A673 (cell line): ENCODE results near the gene ZNF540. TPM values are rescaled to one million over a fixed set of nuclear protein-coding genes. Genes with fewer than 3 reads are reported as not detected.

Experiments
- BruUV-seq: library from RNA; stranded (reverse); fragments of 400-500 nt; replicated peaks from 2 replicates; lab custom pipeline; 2021; lab: Mats Ljungman, UMichigan
- CTCF ChIA-PET: fragments of 300-600 bp; sonication (Branson Sonifier 250); formaldehyde crosslinking; loops from one replicate; lab custom pipeline; 2022; ENCODE audit warnings: antibody characterized with exemption; lab: Charles Lee
- POLR2A ChIA-PET: fragments of 300-600 bp; sonication (Branson Sonifier 250); formaldehyde crosslinking; loops from one replicate; lab custom pipeline; 2022; ENCODE audit warnings: antibody characterized with exemption; ENCODE audit not compliant: low non-redundant PET; lab: Charles Lee
- DNase-seq: peaks from one replicate; pipeline ENCODE4 v3.0.0-alpha.2; 2015; ENCODE audit warnings: low spot score
- H3K27ac ChIP-seq: fragments of 200-600 bp; sonication (generic); 2 replicates; pipeline ENCODE4 v1.5.1; 2016; ENCODE audit warnings: mixed run types, low read depth, mild to moderate bottlenecking, mixed read lengths, antibody characterized with exemption, low read length; ENCODE audit not compliant: poor library complexity, severe bottlenecking
- H3K27me3 ChIP-seq: fragments of 200-600 bp; sonication (generic); replicated peaks from 2 replicates; pipeline ENCODE4 v1.6.1; 2017; ENCODE audit warnings: mixed run types, low read depth, mild to moderate bottlenecking, mixed read lengths, antibody characterized with exemption, low read length; ENCODE audit not compliant: insufficient read depth, poor library complexity
- H3K36me3 ChIP-seq: fragments of 200-600 bp; sonication (generic); 2 replicates; pipeline ENCODE4 v1.6.1; 2016; ENCODE audit warnings: mixed run types, mild to moderate bottlenecking, mixed read lengths, antibody characterized with exemption, low read length; ENCODE audit not compliant: insufficient read depth, poor library complexity, severe bottlenecking
- H3K4me1 ChIP-seq: fragments of 200-600 bp; sonication (generic); 2 replicates; pipeline ENCODE4 v1.6.1; 2017; ENCODE audit warnings: mixed run types, mild to moderate bottlenecking, mixed read lengths, antibody characterized with exemption, low read length; ENCODE audit not compliant: insufficient read depth, poor library complexity, severe bottlenecking
- H3K4me3 ChIP-seq: fragments of 200-600 bp; sonication (generic); 2 replicates; pipeline ENCODE4 v1.5.1; 2016; ENCODE audit warnings: low read depth, mixed run types, mild to moderate bottlenecking, mixed read lengths, low read length; ENCODE audit not compliant: poor library complexity, severe bottlenecking
- H3K9me3 ChIP-seq: fragments of 200-600 bp; sonication (generic); 2 replicates; pipeline ENCODE4 v1.6.1; 2016; ENCODE audit warnings: mixed run types, low read depth, mild to moderate bottlenecking, mixed read lengths, antibody characterized with exemption, low read length; ENCODE audit not compliant: poor library complexity, severe bottlenecking
- EZH2 ChIP-seq: fragments of 200-600 bp; sonication (generic); IDR thresholded peaks from 2 replicates; pipeline ENCODE4 v1.6.1; 2017; ENCODE audit warnings: borderline replicate concordance, low read depth, mild to moderate bottlenecking, mixed read lengths, antibody characterized with exemption, low read length; ENCODE audit not compliant: poor library complexity, severe bottlenecking
- intact Hi-C: fragments of 100-400 bp; cut with micrococcal nuclease; formaldehyde crosslinking; loops from one replicate; pipeline ENCODE4 v1.10.0; 2022; ENCODE audit not compliant: unreplicated experiment
- total RNA-seq: library from RNA; stranded (reverse); gene quantifications from 2 replicates; pipeline ENCODE4 v1.2.3, GENCODE V29; 2021
- TF ChIP-seq, protein P1 (sequence below): fragments of 300-800, 200-600 bp; sonication (generic); conservative IDR thresholded peaks from 2 replicates; pipeline ENCODE4 v1.5.1; 2017; ENCODE audit warnings: low read depth, mild to moderate bottlenecking, antibody characterized with exemption, low read length, moderate library complexity, mixed read lengths

Gene ZNF540
- total RNA-seq, 1 experiment from 2014 or later = 0.24 TPM

DNA sequence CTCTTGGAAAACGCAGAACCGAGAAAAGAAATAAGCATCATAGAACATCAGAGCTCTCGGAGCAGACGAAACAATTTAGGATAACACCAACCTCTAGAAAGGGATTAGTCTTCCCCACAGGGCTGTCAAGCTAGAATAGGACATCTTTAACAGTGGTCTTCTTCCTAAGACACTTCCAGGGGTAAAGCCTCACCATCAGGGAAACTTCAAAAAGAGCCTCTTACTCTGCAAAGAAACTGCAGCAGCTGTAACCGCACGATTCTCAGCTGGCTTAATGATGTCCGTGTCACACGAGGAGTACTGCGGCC lies 726 bp upstream of the ZNF540 start:
- ChIA-PET CTCF (no interaction called here), POLR2A (no interaction called here)
- TF ChIP-seq, protein P1, sequence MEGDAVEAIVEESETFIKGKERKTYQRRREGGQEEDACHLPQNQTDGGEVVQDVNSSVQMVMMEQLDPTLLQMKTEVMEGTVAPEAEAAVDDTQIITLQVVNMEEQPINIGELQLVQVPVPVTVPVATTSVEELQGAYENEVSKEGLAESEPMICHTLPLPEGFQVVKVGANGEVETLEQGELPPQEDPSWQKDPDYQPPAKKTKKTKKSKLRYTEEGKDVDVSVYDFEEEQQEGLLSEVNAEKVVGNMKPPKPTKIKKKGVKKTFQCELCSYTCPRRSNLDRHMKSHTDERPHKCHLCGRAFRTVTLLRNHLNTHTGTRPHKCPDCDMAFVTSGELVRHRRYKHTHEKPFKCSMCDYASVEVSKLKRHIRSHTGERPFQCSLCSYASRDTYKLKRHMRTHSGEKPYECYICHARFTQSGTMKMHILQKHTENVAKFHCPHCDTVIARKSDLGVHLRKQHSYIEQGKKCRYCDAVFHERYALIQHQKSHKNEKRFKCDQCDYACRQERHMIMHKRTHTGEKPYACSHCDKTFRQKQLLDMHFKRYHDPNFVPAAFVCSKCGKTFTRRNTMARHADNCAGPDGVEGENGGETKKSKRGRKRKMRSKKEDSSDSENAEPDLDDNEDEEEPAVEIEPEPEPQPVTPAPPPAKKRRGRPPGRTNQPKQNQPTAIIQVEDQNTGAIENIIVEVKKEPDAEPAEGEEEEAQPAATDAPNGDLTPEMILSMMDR = no peak
- TF ChIP-seq EZH2 = no peak
- no peaks in the 10 kb centered on the region for H3K27me3 ChIP-seq
- peak overlapping the region; percentile 1 for H3K27ac ChIP-seq
- peaks cover 16% of the 10 kb centered on the region for H3K9me3 ChIP-seq
- no peak for DNase-seq
- peak overlapping the region; percentile 64 for H3K4me3 ChIP-seq
- H3K4me1 ChIP-seq = no peaks in the 10 kb centered on the region
- H3K36me3 ChIP-seq = no peaks in the 10 kb centered on the region
- intact Hi-C loops = no loop called here
- BruUV-seq = no TSS peak

DNA sequence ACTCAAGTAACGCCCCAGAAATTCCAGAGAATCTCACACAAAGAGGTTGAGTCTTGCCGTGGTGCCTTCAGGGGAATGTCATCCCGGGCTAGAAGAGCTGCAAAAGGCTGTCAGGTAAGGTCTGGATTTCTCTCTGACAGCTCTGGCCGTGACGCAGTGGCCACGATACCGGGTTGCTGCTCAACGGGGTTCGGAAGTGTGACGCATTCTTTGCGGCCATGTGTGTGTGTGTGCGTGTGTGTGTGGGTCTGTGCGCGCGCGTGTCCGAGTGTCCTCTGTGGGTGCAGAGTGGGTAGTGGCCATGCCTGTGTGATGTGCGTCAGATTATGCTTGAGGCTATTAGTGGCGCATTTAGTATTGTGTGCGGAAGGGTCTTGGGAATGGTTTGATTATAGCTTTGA lies 306 bp downstream of the ZNF540 start:
- no peak overlapping the region for H3K27ac ChIP-seq
- no peaks in the 10 kb centered on the region for H3K27me3 ChIP-seq
- peaks cover 11% of the 10 kb centered on the region for H3K9me3 ChIP-seq
- intact Hi-C loops = no loop called here
- BruUV-seq = no TSS peak
- H3K36me3 ChIP-seq = no peaks in the 10 kb centered on the region
- H3K4me3 ChIP-seq = peak overlapping the region; percentile 64
- TF ChIP-seq EZH2 = no peak
- TF ChIP-seq, protein P1 = no peak
- POLR2A ChIA-PET = no interaction called here
- CTCF ChIA-PET = interaction anchor here (0.5 kb wide), 1 partner anchor 257 kb away, joined by 7 read pairs; no protein-coding TSS in a partner anchor
- H3K4me1 ChIP-seq = no peaks in the 10 kb centered on the region
- no peak for DNase-seq

GRCh38 chr19:37635076-37636056 lies 40.7 kb downstream of the ZNF540 start:
- intact Hi-C loops = no loop called here

More at GRCh38 chr19:37635076-37636056, 40.7 kb downstream of the ZNF540 start:
- POLR2A ChIA-PET = no interaction called here
- no peak for DNase-seq
- no TSS peak for BruUV-seq
- no peaks in the 10 kb centered on the region for H3K27me3 ChIP-seq
- H3K27ac ChIP-seq = no peak overlapping the region
- CTCF ChIA-PET = no interaction called here
- H3K36me3 ChIP-seq = peaks cover 14% of the 10 kb centered on the region
- H3K4me1 ChIP-seq = no peaks in the 10 kb centered on the region
- H3K4me3 ChIP-seq = no peak overlapping the region
- TF ChIP-seq, protein P1 = no peak
- TF ChIP-seq EZH2 = no peak
- peaks cover 75% of the 10 kb centered on the region for H3K9me3 ChIP-seq
